GM19035 (cell line): Measurements from ENCODE around the gene KRTAP10-12.

ENCODE experiments used
- ATAC-seq: cut with Tn5 transposase; IDR thresholded peaks from one replicate; pipeline ENCODE4 v1.9.1; 2021; ENCODE audit not compliant: unreplicated experiment

The KRTAP10-12 gene

GRCh38 chr21:44710756-44711326 lies 13.9 kb downstream of the KRTAP10-12 start:
- no peak for ATAC-seq

- no peak for ATAC-seq
Observed at GRCh38 chr21:44711327-44712202, 14.6 kb downstream of the KRTAP10-12 start, which contains the start of gene TSPEAR. TSPEAR (minus strand) TSS chr21:44711572; CDS start chr21:44711514, 58 bp downstream.

DNA sequence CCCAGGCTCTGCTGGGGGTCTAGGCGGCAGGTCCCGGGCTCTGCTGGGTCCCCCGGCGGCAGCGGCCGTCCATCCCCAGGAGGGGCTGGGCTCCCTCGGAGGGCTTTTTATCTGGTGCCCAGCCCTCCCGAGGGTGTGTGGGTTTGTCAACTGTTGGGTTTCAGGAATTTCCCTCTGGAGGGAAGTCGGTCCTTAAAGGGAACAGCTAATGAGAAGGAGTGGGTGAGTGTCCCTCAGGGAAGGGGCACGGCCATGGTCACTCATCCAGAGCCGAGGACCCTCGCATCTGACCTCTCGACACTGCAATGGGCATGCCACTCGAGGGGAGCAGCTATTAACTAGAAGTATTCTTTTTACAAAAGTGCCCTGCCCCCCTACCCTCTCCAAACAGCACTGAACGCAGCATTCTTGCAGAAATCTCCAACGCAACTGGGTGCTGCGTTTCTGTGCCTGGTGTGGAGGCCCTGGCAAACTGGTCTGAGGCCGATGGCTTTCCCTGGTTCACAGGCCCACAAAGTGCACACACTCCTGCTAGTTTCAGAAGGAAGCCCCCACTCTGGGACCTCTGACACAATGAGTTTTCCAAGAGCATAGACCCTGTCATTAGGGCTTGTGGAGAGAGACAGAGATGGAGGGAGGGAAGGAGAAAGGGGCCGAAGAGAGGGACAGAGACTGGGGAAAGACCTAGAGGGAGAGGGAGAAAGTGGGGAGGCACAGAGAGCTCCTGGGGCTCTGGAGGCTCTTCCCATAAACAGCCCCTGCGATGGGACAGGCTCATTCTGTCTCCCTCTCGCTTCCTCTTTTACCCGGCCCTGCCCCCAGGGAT lies 15.4 kb downstream of the KRTAP10-12 start:
- ATAC-seq = no peak

GRCh38 chr21:44713130-44713529 lies 16.2 kb downstream of the KRTAP10-12 start:
- no peak for ATAC-seq

GRCh38 chr21:44713846-44714245 lies 16.9 kb downstream of the KRTAP10-12 start:
- no peak for ATAC-seq

GRCh38 chr21:44714905-44715304 lies 17.9 kb downstream of the KRTAP10-12 start:
- no peak for ATAC-seq

- ATAC-seq = no peak
Observed at GRCh38 chr21:44716984-44717383, 20.0 kb downstream of the KRTAP10-12 start.

DNA sequence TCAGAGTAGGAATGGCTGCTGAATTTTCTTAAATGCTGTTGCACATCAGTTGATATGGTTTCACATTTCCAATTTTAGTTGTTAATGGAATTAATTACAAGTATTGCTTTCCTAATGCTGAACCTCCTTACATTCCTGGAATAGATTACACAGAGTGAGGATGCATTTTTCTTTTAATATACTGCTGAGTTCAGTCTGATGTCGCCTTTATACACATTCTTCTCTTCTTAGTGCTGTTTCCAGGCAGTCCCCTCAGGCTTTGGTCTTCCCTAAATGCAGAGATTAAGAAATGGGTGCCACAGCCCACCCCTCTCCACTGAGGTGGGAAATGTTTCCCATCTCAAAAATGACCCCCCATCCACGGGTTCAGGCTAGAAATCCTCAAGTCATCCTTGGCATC lies 21.1 kb downstream of the KRTAP10-12 start:
- ATAC-seq = no peak

DNA sequence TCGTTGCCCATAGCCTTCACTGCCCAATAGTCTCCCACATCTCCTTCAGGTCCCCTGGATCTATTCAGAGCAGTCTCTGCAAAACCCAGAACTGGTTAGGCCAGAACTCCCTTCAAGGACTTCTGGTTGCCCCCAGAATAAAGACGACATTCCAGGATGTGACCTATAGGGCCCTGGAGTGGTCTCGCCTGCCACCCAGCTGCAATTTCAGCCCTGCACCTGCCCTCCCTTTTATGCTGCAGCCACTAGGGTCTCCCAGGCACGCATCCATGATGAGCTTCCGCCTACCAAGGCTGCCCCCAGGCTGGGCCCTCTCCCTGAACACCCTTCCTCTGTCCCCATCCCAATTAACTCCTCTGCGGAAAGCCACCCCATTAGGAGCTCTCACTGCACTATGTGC lies 21.6 kb downstream of the KRTAP10-12 start:
- ATAC-seq = no peak

GRCh38 chr21:44720170-44720569 lies 23.2 kb downstream of the KRTAP10-12 start:
- no peak for ATAC-seq

DNA sequence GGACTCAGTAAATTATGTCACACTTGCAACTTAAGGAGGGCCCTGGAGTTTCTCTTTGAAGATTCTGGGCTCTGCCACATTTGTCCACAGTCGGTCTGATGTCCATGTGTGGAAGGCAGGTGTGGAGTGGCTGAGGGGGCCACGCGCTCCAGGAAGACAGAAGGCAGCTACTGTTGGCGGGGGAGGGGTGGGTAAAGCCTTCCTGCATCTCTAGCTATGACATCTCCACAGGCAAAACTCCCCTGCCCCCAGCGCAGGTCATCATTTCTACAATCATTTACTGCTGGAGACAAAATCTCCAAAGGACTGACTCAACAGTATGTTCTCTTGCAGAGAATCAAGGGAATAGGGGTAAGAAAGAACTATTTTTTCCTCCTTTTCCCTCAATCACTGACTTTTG lies 25.8 kb downstream of the KRTAP10-12 start:
- ATAC-seq = no peak

- ATAC-seq = no peak
Observed at GRCh38 chr21:44723177-44724131, 26.5 kb downstream of the KRTAP10-12 start.

GRCh38 chr21:44724196-44724595 lies 27.2 kb downstream of the KRTAP10-12 start:
- ATAC-seq = no peak

GRCh38 chr21:44724926-44725325 lies 28.0 kb downstream of the KRTAP10-12 start:
- ATAC-seq = no peak

DNA sequence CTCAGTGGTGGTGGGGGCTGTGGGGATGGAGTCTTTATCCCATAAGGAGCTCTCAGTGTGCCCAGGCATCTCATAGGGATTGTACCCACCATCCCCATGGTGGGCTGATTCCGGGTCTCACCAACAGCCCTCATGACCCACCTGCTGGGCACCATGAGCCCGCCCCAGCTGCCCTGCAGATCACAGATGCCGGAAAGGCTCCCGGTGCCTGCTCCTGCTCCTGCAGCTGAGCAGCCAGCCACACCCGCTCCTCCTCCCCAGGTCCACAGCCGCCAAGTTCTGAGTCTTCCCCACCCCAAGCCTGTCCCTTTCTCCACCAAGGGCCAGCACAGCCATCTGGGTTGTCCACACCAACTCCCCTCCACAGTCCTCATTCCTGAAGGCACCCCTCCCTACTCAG lies 29.9 kb downstream of the KRTAP10-12 start:
- no peak for ATAC-seq

DNA sequence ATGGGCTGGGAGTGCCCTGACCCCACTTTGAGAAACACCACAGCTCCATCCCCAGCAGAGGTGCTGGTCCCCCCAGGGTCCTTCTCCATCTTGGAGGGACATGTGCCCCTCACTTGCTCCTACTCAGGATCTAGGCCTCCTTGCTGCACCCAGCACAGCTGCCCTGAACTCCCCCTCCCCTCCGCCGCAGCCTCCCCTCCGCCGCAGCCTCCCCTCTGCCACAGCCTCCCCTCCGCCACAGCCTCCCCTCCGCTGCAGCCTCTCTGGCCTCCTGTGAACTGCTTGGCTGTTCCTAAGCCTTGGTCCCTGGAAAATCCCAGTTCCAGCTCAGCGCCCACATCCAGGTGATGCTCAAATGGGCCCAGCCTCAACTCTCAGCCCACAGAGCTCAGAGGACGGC lies 30.3 kb downstream of the KRTAP10-12 start:
- no peak for ATAC-seq

DNA sequence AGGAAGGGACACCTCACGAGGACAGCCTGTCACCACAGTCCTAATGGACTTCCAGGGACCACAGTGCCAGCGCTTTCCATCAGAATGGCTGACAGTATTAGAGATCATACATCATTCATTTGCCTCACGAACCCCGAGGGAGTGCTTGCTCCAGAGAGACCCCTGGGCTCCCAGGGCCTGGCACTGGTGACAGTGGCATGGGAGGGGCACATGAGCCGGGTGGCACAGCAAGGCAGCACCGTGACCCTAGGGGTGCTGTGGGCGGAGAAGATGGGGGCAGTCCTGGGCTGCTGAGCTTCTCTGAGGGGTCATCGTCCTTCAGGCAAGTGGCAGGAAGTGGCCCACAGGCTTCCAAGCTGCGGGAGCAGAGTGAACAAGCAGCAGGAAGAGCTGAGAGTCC lies 30.8 kb downstream of the KRTAP10-12 start:
- no peak for ATAC-seq

DNA sequence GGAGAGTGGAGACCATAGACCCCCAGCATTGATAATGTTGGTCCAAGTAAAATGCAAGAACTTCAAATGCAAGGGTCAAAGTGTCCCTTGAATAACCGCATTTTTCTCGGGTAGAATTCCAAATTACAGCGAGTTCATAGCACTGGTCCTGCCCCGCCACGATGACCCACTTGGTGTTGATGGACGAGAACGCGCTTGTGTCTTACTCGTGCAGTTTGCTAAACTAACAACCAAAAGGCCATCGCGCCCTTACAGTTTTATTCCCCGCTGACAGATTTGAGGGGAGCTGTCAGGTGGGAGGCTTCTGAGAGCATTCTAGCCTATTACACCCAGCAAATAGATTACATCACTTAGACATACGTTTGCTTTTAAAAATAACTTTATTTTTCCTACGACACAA lies 31.7 kb downstream of the KRTAP10-12 start:
- ATAC-seq = no peak

GRCh38 chr21:44729336-44730027 lies 32.5 kb downstream of the KRTAP10-12 start:
- ATAC-seq = no peak

GRCh38 chr21:44730028-44730395 lies 33.0 kb downstream of the KRTAP10-12 start:
- ATAC-seq = no peak
